Stimulated activated CD4-positive, alpha-beta T cell treated with anti-CD3 and anti-CD28 coated beads, TNF-alpha, amount 100 ng/mL, for 24 hours (primary cell): ENCODE measurements around the gene PRRG1.
"Not testable (repeated sequence)": the region's sequence is repeated elsewhere in the genome, so short reads cannot be mapped to it uniquely, and the experiment has no call there.

Experiments used
- DNase-seq, 3 experiments: peaks; one replicate each; pipeline ENCODE4 v3.0.0-alpha.2; 2020; ENCODE audit warnings: low read depth in 3 of 3

PRRG1 gene

GRCh38 chrX:37378404-37378803 lies 29.2 kb downstream of the PRRG1 start:
- no peak for DNase-seq

- DNase-seq: no peak
Measured at GRCh38 chrX:37378830-37379229, 29.7 kb downstream of the PRRG1 start.

GRCh38 chrX:37380256-37380655 lies 31.1 kb downstream of the PRRG1 start:
- no peak for DNase-seq

- DNase-seq: no peak
Measured at GRCh38 chrX:37380924-37381323, 31.8 kb downstream of the PRRG1 start.

GRCh38 chrX:37383313-37383712 lies 34.1 kb downstream of the PRRG1 start:
- no peak for DNase-seq

GRCh38 chrX:37388413-37388812 lies 39.2 kb downstream of the PRRG1 start:
- DNase-seq: no peak

GRCh38 chrX:37405956-37406355 lies 56.8 kb downstream of the PRRG1 start:
- no peak for DNase-seq

GRCh38 chrX:37407736-37408135 lies 58.6 kb downstream of the PRRG1 start:
- no peak for DNase-seq

- DNase-seq: no peak
Measured at GRCh38 chrX:37409278-37409677, 60.1 kb downstream of the PRRG1 start.

- no peak for DNase-seq
Measured at GRCh38 chrX:37420185-37420584, 71.0 kb downstream of the PRRG1 start.

- DNase-seq: no peak
Measured at GRCh38 chrX:37420756-37421155, 71.6 kb downstream of the PRRG1 start.

GRCh38 chrX:37424000-37424429 lies 74.9 kb downstream of the PRRG1 start:
- DNase-seq: no peak

GRCh38 chrX:37425370-37425769 lies 76.2 kb downstream of the PRRG1 start:
- no peak for DNase-seq

- DNase-seq: not testable (repeated sequence)
Measured at GRCh38 chrX:37428962-37429361, 79.8 kb downstream of the PRRG1 start.

- DNase-seq: no peak
Measured at GRCh38 chrX:37434362-37434761, 85.2 kb downstream of the PRRG1 start.

GRCh38 chrX:37437160-37437559 lies 88.0 kb downstream of the PRRG1 start:
- DNase-seq: no peak

GRCh38 chrX:37441377-37441776 lies 92.2 kb downstream of the PRRG1 start:
- no peak for DNase-seq

GRCh38 chrX:37445182-37445581 lies 96.0 kb downstream of the PRRG1 start:
- no peak for DNase-seq

- DNase-seq: no peak
Measured at GRCh38 chrX:37453821-37454220, 104.7 kb downstream of the PRRG1 start.

- no peak for DNase-seq
Measured at GRCh38 chrX:37454537-37455285, 105.5 kb downstream of the PRRG1 start.

GRCh38 chrX:37455381-37455780 lies 106.2 kb downstream of the PRRG1 start:
- DNase-seq: no peak

- not testable (repeated sequence) for DNase-seq
Measured at GRCh38 chrX:37460285-37460684, 111.1 kb downstream of the PRRG1 start.

GRCh38 chrX:37462346-37462745 lies 113.2 kb downstream of the PRRG1 start:
- no peak for DNase-seq
